ENCODE measurements around the gene NUP50. TPM values are rescaled to one million over a fixed set of nuclear protein-coding genes. Genes with fewer than 3 reads are reported as not detected.

NUP50 gene
- total RNA-seq = 62.6 and 65.1 TPM in 2 replicates
- long read RNA-seq, full-length matches to known transcripts = 76 of 123 reads
- long read RNA-seq, partial matches to known transcripts = 25 of 123 reads
- long read RNA-seq, other reads (novel, unspliced or antisense) = 22 of 123 reads

GRCh38 chr22:45163451-45164269, at the start of gene NUP50:
Gene NUP50, plus strand, starts transcription at chr22:45163925. Its CDS starts 4,253 bp downstream, at chr22:45168178.
- Mint-ChIP-seq H3K27ac (peak within 1 kb of the TSS; percentile 98), H3K4me3 (ENCODE audit: low read depth) (peak within 1 kb of the TSS; percentile 81), H3K9me3 (ENCODE audit: low read depth) (no peaks in the 10 kb centered on the region), H3K4me1 (ENCODE audit: low read depth) (peaks cover 29% of the 10 kb centered on the region), H3K36me3 (ENCODE audit: insufficient read depth) (peaks cover 3% of the 10 kb centered on the region), H3K27me3 (no peaks in the 10 kb centered on the region)
- TF ChIP-seq, protein P1, sequence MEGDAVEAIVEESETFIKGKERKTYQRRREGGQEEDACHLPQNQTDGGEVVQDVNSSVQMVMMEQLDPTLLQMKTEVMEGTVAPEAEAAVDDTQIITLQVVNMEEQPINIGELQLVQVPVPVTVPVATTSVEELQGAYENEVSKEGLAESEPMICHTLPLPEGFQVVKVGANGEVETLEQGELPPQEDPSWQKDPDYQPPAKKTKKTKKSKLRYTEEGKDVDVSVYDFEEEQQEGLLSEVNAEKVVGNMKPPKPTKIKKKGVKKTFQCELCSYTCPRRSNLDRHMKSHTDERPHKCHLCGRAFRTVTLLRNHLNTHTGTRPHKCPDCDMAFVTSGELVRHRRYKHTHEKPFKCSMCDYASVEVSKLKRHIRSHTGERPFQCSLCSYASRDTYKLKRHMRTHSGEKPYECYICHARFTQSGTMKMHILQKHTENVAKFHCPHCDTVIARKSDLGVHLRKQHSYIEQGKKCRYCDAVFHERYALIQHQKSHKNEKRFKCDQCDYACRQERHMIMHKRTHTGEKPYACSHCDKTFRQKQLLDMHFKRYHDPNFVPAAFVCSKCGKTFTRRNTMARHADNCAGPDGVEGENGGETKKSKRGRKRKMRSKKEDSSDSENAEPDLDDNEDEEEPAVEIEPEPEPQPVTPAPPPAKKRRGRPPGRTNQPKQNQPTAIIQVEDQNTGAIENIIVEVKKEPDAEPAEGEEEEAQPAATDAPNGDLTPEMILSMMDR (IDR thresholded peaks at IDR 0.05; ENCODE audit: unreplicated experiment) = peak; percentile 5
- peak; percentile 94 for DNase-seq (ENCODE audit: low spot score, unreplicated experiment)

GRCh38 chr22:45120440-45120839, 43.3 kb upstream of the NUP50 start:
- H3K9me3 Mint-ChIP-seq (ENCODE audit: low read depth) = peaks cover 6% of the 10 kb centered on the region
- TF ChIP-seq, protein P1 (IDR thresholded peaks at IDR 0.05; ENCODE audit: unreplicated experiment) = no peak

GRCh38 chr22:45120931-45121330, 42.8 kb upstream of the NUP50 start:
- no peaks in the 10 kb centered on the region for H3K36me3 Mint-ChIP-seq (ENCODE audit: insufficient read depth)
- no peak overlapping the region for H3K4me3 Mint-ChIP-seq (ENCODE audit: low read depth)
- TF ChIP-seq, protein P1 (IDR thresholded peaks at IDR 0.05; ENCODE audit: unreplicated experiment) = no peak
- no peak overlapping the region for H3K27ac Mint-ChIP-seq
- peaks cover 6% of the 10 kb centered on the region for H3K9me3 Mint-ChIP-seq (ENCODE audit: low read depth)
- H3K4me1 Mint-ChIP-seq (ENCODE audit: low read depth) = no peaks in the 10 kb centered on the region
- H3K27me3 Mint-ChIP-seq = peaks cover 15% of the 10 kb centered on the region
- no peak for DNase-seq (ENCODE audit: low spot score, unreplicated experiment)

More at GRCh38 chr22:45120440-45120839, 43.3 kb upstream of the NUP50 start:
- H3K27me3 Mint-ChIP-seq = peaks cover 11% of the 10 kb centered on the region
- no peaks in the 10 kb centered on the region for H3K4me1 Mint-ChIP-seq (ENCODE audit: low read depth)
- no peak overlapping the region for H3K4me3 Mint-ChIP-seq (ENCODE audit: low read depth)
- H3K36me3 Mint-ChIP-seq (ENCODE audit: insufficient read depth) = no peaks in the 10 kb centered on the region
- no peak overlapping the region for H3K27ac Mint-ChIP-seq
- no peak for DNase-seq (ENCODE audit: low spot score, unreplicated experiment)

DNA sequence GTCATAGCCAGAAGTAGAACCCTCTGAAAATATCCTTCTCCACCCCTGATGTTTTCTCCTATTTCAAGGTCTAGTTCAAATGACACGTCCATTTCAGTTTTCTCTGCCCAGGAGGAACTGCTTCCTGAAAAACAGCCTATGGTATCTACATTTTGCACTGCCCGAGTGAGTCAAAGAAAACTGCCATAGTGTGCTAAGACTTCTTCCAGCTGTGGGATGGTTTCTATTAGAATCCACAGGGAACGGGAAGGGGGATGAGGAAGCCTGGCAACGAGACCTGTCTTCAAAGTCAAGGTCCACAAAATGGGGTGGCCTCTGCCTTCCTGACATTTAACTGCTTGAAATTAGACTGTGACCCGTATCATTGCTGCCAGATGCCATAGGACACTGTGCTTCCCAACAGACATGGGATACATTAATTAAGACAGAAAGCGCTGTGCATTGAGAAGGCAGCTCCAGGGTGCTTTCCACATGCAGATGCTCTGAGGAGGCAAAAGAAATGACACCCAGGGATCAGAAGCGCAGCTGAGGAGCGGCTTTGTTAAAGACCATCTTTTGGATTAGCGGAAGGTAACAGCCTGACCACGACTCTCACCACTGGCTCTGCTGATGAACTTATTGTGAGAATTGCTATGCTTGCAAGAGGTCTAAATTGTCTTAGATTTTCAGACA, 39.4 kb upstream of the NUP50 start:
- Mint-ChIP-seq H3K4me1 (ENCODE audit: low read depth) (no peaks in the 10 kb centered on the region), H3K36me3 (ENCODE audit: insufficient read depth) (no peaks in the 10 kb centered on the region), H3K27ac (no peak overlapping the region), H3K4me3 (ENCODE audit: low read depth) (no peak overlapping the region), H3K27me3 (peaks cover 21% of the 10 kb centered on the region), H3K9me3 (ENCODE audit: low read depth) (no peaks in the 10 kb centered on the region)
- TF ChIP-seq, protein P1 (IDR thresholded peaks at IDR 0.05; ENCODE audit: unreplicated experiment) = no peak
- DNase-seq (ENCODE audit: low spot score, unreplicated experiment) = no peak

GRCh38 chr22:45125188-45125587, 38.5 kb upstream of the NUP50 start:
- no peak for DNase-seq (ENCODE audit: low spot score, unreplicated experiment)
- Mint-ChIP-seq H3K9me3 (ENCODE audit: low read depth) (no peaks in the 10 kb centered on the region), H3K27me3 (peaks cover 21% of the 10 kb centered on the region), H3K36me3 (ENCODE audit: insufficient read depth) (no peaks in the 10 kb centered on the region), H3K27ac (no peak overlapping the region), H3K4me1 (ENCODE audit: low read depth) (no peaks in the 10 kb centered on the region), H3K4me3 (ENCODE audit: low read depth) (no peak overlapping the region)
- TF ChIP-seq, protein P1 (IDR thresholded peaks at IDR 0.05; ENCODE audit: unreplicated experiment) = no peak

Data from progenitor cell of endocrine pancreas (in vitro differentiated cells).